Testis (tissue), 3 donors: ENCODE data around the gene GSG1L. TPM values are rescaled to one million over a fixed set of nuclear protein-coding genes. Genes with fewer than 3 reads are reported as not detected.

Experiments used
- DNase-seq: peaks from one replicate; pipeline ENCODE4 v3.0.0-alpha.2; 2019
- H3K27ac ChIP-seq, 2 donors: fragments of 200-600 bp; sonication (generic); one replicate each; pipeline ENCODE4 v1.5.1; 2019
- H3K27me3 ChIP-seq: fragments of 200-600 bp; sonication (generic); one replicate; pipeline ENCODE4 v1.5.1; 2019
- H3K36me3 ChIP-seq: fragments of 200-600 bp; sonication (generic); one replicate; pipeline ENCODE4 v1.5.1; 2017; ENCODE audit warnings: low read depth; ENCODE audit errors: missing control alignments
- H3K4me1 ChIP-seq: fragments of 200-600 bp; sonication (generic); one replicate; pipeline ENCODE4 v1.5.1; 2019
- H3K4me3 ChIP-seq, 2 donors: fragments of 200-600 bp; sonication (generic); one replicate each; pipeline ENCODE4 v1.5.1; 2017 to 2019
- H3K9me3 ChIP-seq: fragments of 200-600 bp; sonication (generic); one replicate; pipeline ENCODE4 v1.5.1; 2017
- CTCF ChIP-seq, 3 experiments: fragments of 450-650 bp in 2 of 3; fragments of 200-600 bp in 1 of 3; sonication (generic) in 1 of 3; IDR thresholded peaks; one replicate each; pipeline ENCODE4 v1.5.1; 2016 to 2019; ENCODE audit warnings: antibody characterized with exemption in 3 of 3, mild to moderate bottlenecking in 2 of 3, moderate library complexity in 1 of 3
- POLR2A ChIP-seq: fragments of 450-650 bp; IDR thresholded peaks from one replicate; pipeline ENCODE4 v1.6.1; 2017; ENCODE audit warnings: antibody characterized with exemption, mild to moderate bottlenecking, moderate library complexity
- WGBS, 2 donors: methylation state at CpG; one replicate each; pipeline ENCODE4 v1.1.5; 2018; 5-methylcytosine and 5-hydroxymethylcytosine counted together
- intact Hi-C: fragments of 100-400 bp; cut with DNase I; formaldehyde crosslinking; loops from one replicate; pipeline ENCODE4 v1.15.1; 2023; ENCODE audit warnings: low total_unique reads
- polyA plus RNA-seq: library from polyadenylated mRNA; stranded (reverse); fragments of 350-450 nt; fragmentation: Illumina TruSeq; extraction: RNeasy Lipid Tissue Mini Kit (QIAGEN cat#74804); gene quantifications from one replicate; pipeline ENCODE4 v1.2.3, GENCODE V29; 2014; ENCODE audit warnings: low read depth, low replicate concordance; ENCODE audit not compliant: insufficient read depth
- total RNA-seq, 2 donors: library from RNA; depleted of rRNA; stranded (reverse); fragments of >200 nt; gene quantifications; one replicate each; pipeline ENCODE4 v1.2.3, GENCODE V29; 2016

Gene GSG1L
- total and polyA plus RNA-seq, 3 donors from 2014 or later, result 1.1 to 2.8 (median 1.9) TPM

- Histone ChIP-seq H3K9me3 (no peaks in the 10 kb centered on the region), H3K27ac (no peak overlapping the region), H3K4me1 (no peaks in the 10 kb centered on the region), H3K36me3 (no peaks in the 10 kb centered on the region), H3K27me3 (no peaks in the 10 kb centered on the region), H3K4me3 (no peak overlapping the region)
- WGBS, 2 donors, result 71 to 81% methylated on average over 1 of the region's 1 CpG
- DNase-seq, result no peak
- intact Hi-C loops, result no loop called here
- TF ChIP-seq POLR2A (no peak), CTCF (IDR thresholded peaks at IDR 0.05) (no peak)
Measured at GRCh38 chr16:27753563-27753962, 310.0 kb downstream of the GSG1L start.

- Histone ChIP-seq H3K36me3 (no peaks in the 10 kb centered on the region), H3K4me1 (no peaks in the 10 kb centered on the region), H3K27ac (no peak overlapping the region), H3K4me3 (no peak overlapping the region), H3K27me3 (no peaks in the 10 kb centered on the region), H3K9me3 (no peaks in the 10 kb centered on the region)
- TF ChIP-seq CTCF (IDR thresholded peaks at IDR 0.05), result no peak
- no peak for TF ChIP-seq POLR2A
- intact Hi-C loops, result no loop called here
- 93 to 94% methylated on average over 4 of the region's 4 CpGs for WGBS, 2 donors
- DNase-seq, result no peak
Measured at GRCh38 chr16:27752241-27752640, 311.3 kb downstream of the GSG1L start.

- Histone ChIP-seq H3K9me3 (no peaks in the 10 kb centered on the region), H3K36me3 (no peaks in the 10 kb centered on the region), H3K4me3 (no peak overlapping the region), H3K27me3 (no peaks in the 10 kb centered on the region), H3K27ac (no peak overlapping the region), H3K4me1 (no peaks in the 10 kb centered on the region)
- intact Hi-C loops, result no loop called here
- TF ChIP-seq POLR2A, result no peak
- no peak for TF ChIP-seq CTCF (IDR thresholded peaks at IDR 0.05)
- DNase-seq, result no peak
- 86 to 94% methylated on average over 9 of the region's 9 CpGs for WGBS, 2 donors
Measured at GRCh38 chr16:27751676-27752075, 311.8 kb downstream of the GSG1L start.

- H3K36me3 ChIP-seq, result no peaks in the 10 kb centered on the region
- WGBS, 2 donors, result 93 to 96% methylated on average over 4 of the region's 4 CpGs
- no peak for DNase-seq
- H3K4me3 ChIP-seq, result no peak overlapping the region
- TF ChIP-seq CTCF (IDR thresholded peaks at IDR 0.05) (no peak), POLR2A (no peak)
- H3K4me1 ChIP-seq, result no peaks in the 10 kb centered on the region
- no peaks in the 10 kb centered on the region for H3K27me3 ChIP-seq
- no peak overlapping the region for H3K27ac ChIP-seq
- intact Hi-C loops, result no loop called here
- no peaks in the 10 kb centered on the region for H3K9me3 ChIP-seq
Measured at GRCh38 chr16:27751233-27751632, 312.3 kb downstream of the GSG1L start.

GRCh38 chr16:27749946-27750345 is 313.6 kb downstream of the GSG1L start:
- Histone ChIP-seq H3K27ac (no peak overlapping the region), H3K27me3 (no peaks in the 10 kb centered on the region), H3K36me3 (no peaks in the 10 kb centered on the region), H3K9me3 (no peaks in the 10 kb centered on the region), H3K4me3 (no peak overlapping the region), H3K4me1 (no peaks in the 10 kb centered on the region)
- WGBS, 2 donors, result 89 to 97% methylated on average over 12 to 16 of the region's 16 CpGs
- DNase-seq, result no peak
- TF ChIP-seq CTCF (IDR thresholded peaks at IDR 0.05) (no peak), POLR2A (no peak)
- intact Hi-C loops, result no loop called here
